Smooth muscle cell (in vitro differentiated cells): ENCODE results near the gene KRTAP10-8. TPM values are rescaled to one million over a fixed set of nuclear protein-coding genes. Genes with fewer than 3 reads are reported as not detected.

Experiments
- polyA plus RNA-seq: library from polyadenylated mRNA; unstranded; fragments of >200 nt; fragmentation: Nextera tagmentation; extraction: Ambion mirVana; gene quantifications from 2 replicates; pipeline ENCODE4 v1.2.1, GENCODE V29; 2016
- total RNA-seq: library from RNA; depleted of rRNA; stranded (reverse); fragments of >200 nt; gene quantifications from 2 replicates; pipeline ENCODE4 v1.2.3, GENCODE V29; 2014

Gene KRTAP10-8
- total and polyA plus RNA-seq, 2 experiments from 2014 or later: not detected

Other genes with a start within 250 kb of the KRTAP10-8 start
- gene LRRC3, start 156.6 kb upstream of the KRTAP10-8 start, total RNA-seq: 3.3 and 4.9 TPM in 2 replicates
- 5.3 and 5.8 TPM in 2 replicates for gene LRRC3, start 156.6 kb upstream of the KRTAP10-8 start, polyA plus RNA-seq
- not detected in 2 replicates for gene KRTAP10-1, start 71.9 kb upstream of the KRTAP10-8 start, total RNA-seq
- gene KRTAP10-1, start 71.9 kb upstream of the KRTAP10-8 start, polyA plus RNA-seq: 0.67 TPM in 1 of 2 replicates, not detected in the other
- gene KRTAP10-2, start 60.6 kb upstream of the KRTAP10-8 start, total RNA-seq: not detected in 2 replicates
- not detected in 2 replicates for gene KRTAP10-2, start 60.6 kb upstream of the KRTAP10-8 start, polyA plus RNA-seq
- not detected in 2 replicates for gene KRTAP10-3, start 53.3 kb upstream of the KRTAP10-8 start, total RNA-seq
- gene KRTAP10-3, start 53.3 kb upstream of the KRTAP10-8 start, polyA plus RNA-seq: not detected in 2 replicates
- gene KRTAP10-4, start 38.4 kb upstream of the KRTAP10-8 start, total RNA-seq: not detected in 2 replicates
- not detected in 2 replicates for gene KRTAP10-4, start 38.4 kb upstream of the KRTAP10-8 start, polyA plus RNA-seq
- not detected in 2 replicates for gene KRTAP10-5, start 31.5 kb upstream of the KRTAP10-8 start, total RNA-seq
- not detected in 2 replicates for gene KRTAP10-5, start 31.5 kb upstream of the KRTAP10-8 start, polyA plus RNA-seq
- not detected in 2 replicates for gene KRTAP10-6, start 19.6 kb upstream of the KRTAP10-8 start, total RNA-seq
- 0.38 TPM in 1 of 2 replicates, not detected in the other for gene KRTAP10-6, start 19.6 kb upstream of the KRTAP10-8 start, polyA plus RNA-seq
- not detected in 2 replicates for gene KRTAP10-7, start 11.5 kb upstream of the KRTAP10-8 start, total RNA-seq
- not detected in 2 replicates for gene KRTAP10-7, start 11.5 kb upstream of the KRTAP10-8 start, polyA plus RNA-seq
- gene KRTAP10-9, start 15.0 kb downstream of the KRTAP10-8 start, total RNA-seq: not detected in 2 replicates
- not detected in 2 replicates for gene KRTAP10-9, start 15.0 kb downstream of the KRTAP10-8 start, polyA plus RNA-seq
- not detected in 2 replicates for gene KRTAP10-10, start 25.3 kb downstream of the KRTAP10-8 start, total RNA-seq
- gene KRTAP10-10, start 25.3 kb downstream of the KRTAP10-8 start, polyA plus RNA-seq: not detected in 2 replicates
- gene KRTAP10-11, start 34.3 kb downstream of the KRTAP10-8 start, total RNA-seq: not detected in 2 replicates
- not detected in 2 replicates for gene KRTAP10-11, start 34.3 kb downstream of the KRTAP10-8 start, polyA plus RNA-seq
- not detected in 2 replicates for gene KRTAP12-4, start 42.6 kb downstream of the KRTAP10-8 start, total RNA-seq
- gene KRTAP12-4, start 42.6 kb downstream of the KRTAP10-8 start, polyA plus RNA-seq: not detected in 2 replicates
- not detected in 2 replicates for gene KRTAP12-3, start 45.9 kb downstream of the KRTAP10-8 start, total RNA-seq
- not detected in 2 replicates for gene KRTAP12-3, start 45.9 kb downstream of the KRTAP10-8 start, polyA plus RNA-seq
- not detected in 2 replicates for gene KRTAP12-2, start 54.8 kb downstream of the KRTAP10-8 start, total RNA-seq
- gene KRTAP12-2, start 54.8 kb downstream of the KRTAP10-8 start, polyA plus RNA-seq: not detected in 2 replicates
- gene KRTAP12-1, start 70.1 kb downstream of the KRTAP10-8 start, total RNA-seq: not detected in 2 replicates
- not detected in 2 replicates for gene KRTAP12-1, start 70.1 kb downstream of the KRTAP10-8 start, polyA plus RNA-seq
- not detected in 2 replicates for gene KRTAP10-12, start 85.1 kb downstream of the KRTAP10-8 start, total RNA-seq
- gene KRTAP10-12, start 85.1 kb downstream of the KRTAP10-8 start, polyA plus RNA-seq: not detected in 2 replicates
- not detected in 2 replicates for gene TSPEAR, start 99.5 kb downstream of the KRTAP10-8 start, total RNA-seq
- 0.71 and 1.7 TPM in 2 replicates for gene TSPEAR, start 99.5 kb downstream of the KRTAP10-8 start, polyA plus RNA-seq
- gene UBE2G2, start 189.7 kb downstream of the KRTAP10-8 start, total RNA-seq: 34.1 and 35.6 TPM in 2 replicates
- 33.1 and 38.0 TPM in 2 replicates for gene UBE2G2, start 189.7 kb downstream of the KRTAP10-8 start, polyA plus RNA-seq
- 82.8 and 87.9 TPM in 2 replicates for gene SUMO3, start 206.0 kb downstream of the KRTAP10-8 start, total RNA-seq
- 116 and 124 TPM in 2 replicates for gene SUMO3, start 206.0 kb downstream of the KRTAP10-8 start, polyA plus RNA-seq